SK-N-SH (cell line): ENCODE results near the gene CHCHD6.

Experiments
- EZH2phosphoT487 ChIP-seq: fragments of 200-600 bp; sonication (generic); IDR thresholded peaks from 2 replicates; pipeline ENCODE4 v1.6.1; 2017; ENCODE audit warnings: low read depth, mixed run types, mild to moderate bottlenecking, antibody characterized with exemption, moderate library complexity, borderline replicate concordance
- FOSL2 ChIP-seq: IDR thresholded peaks from 2 replicates; pipeline ENCODE4 v1.4.0; 2012; ENCODE audit warnings: low read depth, mild to moderate bottlenecking, moderate library complexity, borderline replicate concordance
- FOXJ3 ChIP-seq: sonication (generic); formaldehyde crosslinking; IDR thresholded peaks from 2 replicates; pipeline ENCODE4 v1.5.1; 2020; ENCODE audit warnings: mild to moderate bottlenecking, missing genetic modification reagents
- POLR2AphosphoS5 ChIP-seq: IDR thresholded peaks from 2 replicates; pipeline ENCODE4 v1.6.1; 2012; ENCODE audit warnings: low read depth, low read length
- RCOR1 ChIP-seq: fragments of 150-350 bp; IDR thresholded peaks from 2 replicates; pipeline ENCODE4 v1.6.1; 2017; ENCODE audit warnings: antibody characterized with exemption, low read length
- TEAD4 ChIP-seq: IDR thresholded peaks from 2 replicates; pipeline ENCODE4 v1.4.0; 2012; ENCODE audit warnings: mild to moderate bottlenecking, borderline replicate concordance; ENCODE audit not compliant: insufficient read depth
- TF ChIP-seq, protein P1 (sequence below): IDR thresholded peaks from 2 replicates; pipeline ENCODE4 v1.4.0; 2012; ENCODE audit warnings: low read depth
- TF ChIP-seq, protein P2 (sequence below): fragments of 200-600 bp; sonication (generic); IDR thresholded peaks from 2 replicates; pipeline ENCODE4 v1.6.1; 2017; ENCODE audit warnings: antibody characterized with exemption, mild to moderate bottlenecking, moderate library complexity
- TF ChIP-seq, protein P3 (sequence below): IDR thresholded peaks from 2 replicates; pipeline ENCODE4 v1.4.0; 2012; ENCODE audit warnings: low read depth, borderline replicate concordance
- TF ChIP-seq, protein P4 (sequence below): IDR thresholded peaks from 2 replicates; pipeline ENCODE4 v1.6.1; 2012; ENCODE audit warnings: mild to moderate bottlenecking, low read depth, low read length, moderate library complexity
- TF ChIP-seq, protein P5 (sequence below): fragments of 150-350 bp; IDR thresholded peaks from 2 replicates; pipeline ENCODE4 v1.6.1; 2017; ENCODE audit warnings: antibody characterized with exemption, low read length, low read depth, borderline replicate concordance

DNA sequence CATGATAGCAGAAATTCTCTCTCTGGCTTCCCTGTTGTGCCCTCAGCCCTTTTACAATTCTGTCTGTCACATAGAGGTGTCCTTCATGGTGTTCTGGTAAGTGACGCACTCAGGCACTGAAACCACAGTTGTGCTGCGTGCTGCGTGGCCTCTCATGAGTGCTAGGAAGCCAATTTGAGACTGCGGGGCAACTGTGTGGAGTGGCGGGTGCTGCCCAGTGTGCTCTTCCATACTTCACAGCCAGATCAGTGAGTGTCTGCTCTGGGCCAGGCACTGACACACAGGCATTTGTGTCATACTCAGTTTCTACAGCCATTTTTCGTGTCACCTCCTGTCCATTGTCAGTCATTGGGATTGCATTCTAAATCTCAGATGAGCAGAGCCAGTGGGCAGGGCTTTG is 145.7 kb downstream of the CHCHD6 start:
- TF ChIP-seq, protein P1, sequence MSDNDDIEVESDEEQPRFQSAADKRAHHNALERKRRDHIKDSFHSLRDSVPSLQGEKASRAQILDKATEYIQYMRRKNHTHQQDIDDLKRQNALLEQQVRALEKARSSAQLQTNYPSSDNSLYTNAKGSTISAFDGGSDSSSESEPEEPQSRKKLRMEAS: no peak
- TF ChIP-seq POLR2AphosphoS5: no peak
- TF ChIP-seq EZH2phosphoT487: no peak
- TF ChIP-seq, protein P2, sequence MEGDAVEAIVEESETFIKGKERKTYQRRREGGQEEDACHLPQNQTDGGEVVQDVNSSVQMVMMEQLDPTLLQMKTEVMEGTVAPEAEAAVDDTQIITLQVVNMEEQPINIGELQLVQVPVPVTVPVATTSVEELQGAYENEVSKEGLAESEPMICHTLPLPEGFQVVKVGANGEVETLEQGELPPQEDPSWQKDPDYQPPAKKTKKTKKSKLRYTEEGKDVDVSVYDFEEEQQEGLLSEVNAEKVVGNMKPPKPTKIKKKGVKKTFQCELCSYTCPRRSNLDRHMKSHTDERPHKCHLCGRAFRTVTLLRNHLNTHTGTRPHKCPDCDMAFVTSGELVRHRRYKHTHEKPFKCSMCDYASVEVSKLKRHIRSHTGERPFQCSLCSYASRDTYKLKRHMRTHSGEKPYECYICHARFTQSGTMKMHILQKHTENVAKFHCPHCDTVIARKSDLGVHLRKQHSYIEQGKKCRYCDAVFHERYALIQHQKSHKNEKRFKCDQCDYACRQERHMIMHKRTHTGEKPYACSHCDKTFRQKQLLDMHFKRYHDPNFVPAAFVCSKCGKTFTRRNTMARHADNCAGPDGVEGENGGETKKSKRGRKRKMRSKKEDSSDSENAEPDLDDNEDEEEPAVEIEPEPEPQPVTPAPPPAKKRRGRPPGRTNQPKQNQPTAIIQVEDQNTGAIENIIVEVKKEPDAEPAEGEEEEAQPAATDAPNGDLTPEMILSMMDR: no peak
- no peak for TF ChIP-seq FOSL2
- no peak for TF ChIP-seq FOXJ3 (CRISPR knock-in tag)
- TF ChIP-seq TEAD4: no peak
- TF ChIP-seq, protein P3, sequence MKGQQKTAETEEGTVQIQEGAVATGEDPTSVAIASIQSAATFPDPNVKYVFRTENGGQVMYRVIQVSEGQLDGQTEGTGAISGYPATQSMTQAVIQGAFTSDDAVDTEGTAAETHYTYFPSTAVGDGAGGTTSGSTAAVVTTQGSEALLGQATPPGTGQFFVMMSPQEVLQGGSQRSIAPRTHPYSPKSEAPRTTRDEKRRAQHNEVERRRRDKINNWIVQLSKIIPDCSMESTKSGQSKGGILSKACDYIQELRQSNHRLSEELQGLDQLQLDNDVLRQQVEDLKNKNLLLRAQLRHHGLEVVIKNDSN: no peak
- TF ChIP-seq, protein P4, sequence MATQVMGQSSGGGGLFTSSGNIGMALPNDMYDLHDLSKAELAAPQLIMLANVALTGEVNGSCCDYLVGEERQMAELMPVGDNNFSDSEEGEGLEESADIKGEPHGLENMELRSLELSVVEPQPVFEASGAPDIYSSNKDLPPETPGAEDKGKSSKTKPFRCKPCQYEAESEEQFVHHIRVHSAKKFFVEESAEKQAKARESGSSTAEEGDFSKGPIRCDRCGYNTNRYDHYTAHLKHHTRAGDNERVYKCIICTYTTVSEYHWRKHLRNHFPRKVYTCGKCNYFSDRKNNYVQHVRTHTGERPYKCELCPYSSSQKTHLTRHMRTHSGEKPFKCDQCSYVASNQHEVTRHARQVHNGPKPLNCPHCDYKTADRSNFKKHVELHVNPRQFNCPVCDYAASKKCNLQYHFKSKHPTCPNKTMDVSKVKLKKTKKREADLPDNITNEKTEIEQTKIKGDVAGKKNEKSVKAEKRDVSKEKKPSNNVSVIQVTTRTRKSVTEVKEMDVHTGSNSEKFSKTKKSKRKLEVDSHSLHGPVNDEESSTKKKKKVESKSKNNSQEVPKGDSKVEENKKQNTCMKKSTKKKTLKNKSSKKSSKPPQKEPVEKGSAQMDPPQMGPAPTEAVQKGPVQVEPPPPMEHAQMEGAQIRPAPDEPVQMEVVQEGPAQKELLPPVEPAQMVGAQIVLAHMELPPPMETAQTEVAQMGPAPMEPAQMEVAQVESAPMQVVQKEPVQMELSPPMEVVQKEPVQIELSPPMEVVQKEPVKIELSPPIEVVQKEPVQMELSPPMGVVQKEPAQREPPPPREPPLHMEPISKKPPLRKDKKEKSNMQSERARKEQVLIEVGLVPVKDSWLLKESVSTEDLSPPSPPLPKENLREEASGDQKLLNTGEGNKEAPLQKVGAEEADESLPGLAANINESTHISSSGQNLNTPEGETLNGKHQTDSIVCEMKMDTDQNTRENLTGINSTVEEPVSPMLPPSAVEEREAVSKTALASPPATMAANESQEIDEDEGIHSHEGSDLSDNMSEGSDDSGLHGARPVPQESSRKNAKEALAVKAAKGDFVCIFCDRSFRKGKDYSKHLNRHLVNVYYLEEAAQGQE: no peak
- TF ChIP-seq, protein P5, sequence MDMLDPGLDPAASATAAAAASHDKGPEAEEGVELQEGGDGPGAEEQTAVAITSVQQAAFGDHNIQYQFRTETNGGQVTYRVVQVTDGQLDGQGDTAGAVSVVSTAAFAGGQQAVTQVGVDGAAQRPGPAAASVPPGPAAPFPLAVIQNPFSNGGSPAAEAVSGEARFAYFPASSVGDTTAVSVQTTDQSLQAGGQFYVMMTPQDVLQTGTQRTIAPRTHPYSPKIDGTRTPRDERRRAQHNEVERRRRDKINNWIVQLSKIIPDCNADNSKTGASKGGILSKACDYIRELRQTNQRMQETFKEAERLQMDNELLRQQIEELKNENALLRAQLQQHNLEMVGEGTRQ: no peak
- TF ChIP-seq RCOR1: no peak
